OCI-LY7 (cell line): Measurements from ENCODE around the gene NOD2. TPM values are rescaled to one million over a fixed set of nuclear protein-coding genes. Genes with fewer than 3 reads are reported as not detected.

ENCODE experiments used
- BruUV-seq: library from RNA; stranded (reverse); fragments of 400-500 nt; replicated peaks from 2 replicates; lab custom pipeline; 2021; lab: Mats Ljungman, UMichigan
- CTCF ChIA-PET: fragments of 300-600 bp; sonication (Branson Sonifier 250); formaldehyde crosslinking; loops from one replicate; lab custom pipeline; 2022; ENCODE audit warnings: antibody characterized with exemption; ENCODE audit not compliant: unreplicated experiment; lab: Charles Lee
- POLR2A ChIA-PET: fragments of 300-600 bp; sonication (Branson Sonifier 250); formaldehyde crosslinking; loops from one replicate; lab custom pipeline; 2022; ENCODE audit warnings: antibody characterized with exemption; lab: Charles Lee
- DNase-seq: peaks from one replicate; pipeline ENCODE4 v3.0.0-alpha.2; 2015; ENCODE audit warnings: low spot score
- H2AFZ ChIP-seq: fragments of 200-600 bp; sonication (generic), shearing (Covaris generic); 2 replicates; pipeline ENCODE4 v1.6.1; 2014; ENCODE audit warnings: mild to moderate bottlenecking, antibody characterized with exemption, low read length, moderate library complexity
- H3K27ac ChIP-seq: fragments of 200-600 bp; sonication (generic); 2 replicates; pipeline ENCODE4 v1.5.1; 2014; ENCODE audit warnings: mixed run types, low read depth, mild to moderate bottlenecking, moderate library complexity, low read length, inconsistent platforms; ENCODE audit not compliant: poor library complexity, severe bottlenecking
- H3K36me3 ChIP-seq: fragments of 200-600 bp; sonication (generic); 2 replicates; pipeline ENCODE4 v1.6.1; 2014; ENCODE audit warnings: mild to moderate bottlenecking, antibody characterized with exemption, low read length, moderate library complexity, mixed read lengths; ENCODE audit not compliant: insufficient read depth
- H3K4me1 ChIP-seq: fragments of 200-600 bp; sonication (generic); 2 replicates; pipeline ENCODE4 v1.5.1; 2014; ENCODE audit warnings: mild to moderate bottlenecking, low read length; ENCODE audit not compliant: insufficient read depth, poor library complexity, severe bottlenecking
- H3K4me2 ChIP-seq: fragments of 200-600 bp; sonication (generic); 2 replicates; pipeline ENCODE4 v1.6.1; 2014; ENCODE audit warnings: mild to moderate bottlenecking, low read length
- H3K4me3 ChIP-seq: fragments of 200-600 bp; sonication (generic); 2 replicates; pipeline ENCODE4 v1.5.1; 2014; ENCODE audit warnings: mild to moderate bottlenecking, low read depth, low read length; ENCODE audit not compliant: poor library complexity, severe bottlenecking
- H3K79me2 ChIP-seq: fragments of 200-600 bp; sonication (generic); 2 replicates; pipeline ENCODE4 v1.6.1; 2016; ENCODE audit warnings: low read depth, mild to moderate bottlenecking, low read length, moderate library complexity, mixed read lengths; ENCODE audit not compliant: insufficient read depth
- H3K9me2 ChIP-seq: fragments of 200-600 bp; sonication (generic); 2 replicates; pipeline ENCODE4 v1.6.1; 2016; ENCODE audit warnings: mild to moderate bottlenecking, low read length, mixed read lengths; ENCODE audit not compliant: insufficient read depth
- H3K9me3 ChIP-seq: fragments of 200-600 bp; sonication (generic); 2 replicates; pipeline ENCODE4 v1.6.1; 2014; ENCODE audit warnings: mild to moderate bottlenecking, mixed run types, low read length, mixed read lengths
- H4K20me1 ChIP-seq: fragments of 200-600 bp; sonication (generic); 2 replicates; pipeline ENCODE4 v1.6.1; 2014; ENCODE audit warnings: mild to moderate bottlenecking, antibody characterized with exemption, low read length, moderate library complexity, mixed read lengths; ENCODE audit not compliant: insufficient read depth
- EZH2phosphoT487 ChIP-seq: fragments of 200-600 bp; sonication (generic); IDR thresholded peaks from 2 replicates; pipeline ENCODE4 v1.6.1; 2018; ENCODE audit warnings: low read depth, borderline replicate concordance, mild to moderate bottlenecking, mixed run types, antibody characterized with exemption, low read length, moderate library complexity, mixed read lengths
- intact Hi-C: fragments of 100-400 bp; cut with micrococcal nuclease; formaldehyde crosslinking; loops from one replicate; pipeline ENCODE4 v1.10.0; 2022; ENCODE audit not compliant: unreplicated experiment
- total RNA-seq, 2 experiments: library from RNA; depleted of rRNA in 1 of 2; stranded (reverse); fragments of >200 nt in 1 of 2; shearing (Covaris generic) in 1 of 2; gene quantifications; 2 replicates each; pipeline ENCODE4 v1.2.3, GENCODE V29; 2014 to 2022
- TF ChIP-seq, protein P1 (sequence below): fragments of 200-600 bp; sonication (generic); conservative IDR thresholded peaks from 2 replicates; pipeline ENCODE4 v1.5.1; 2014; ENCODE audit warnings: mild to moderate bottlenecking, antibody characterized with exemption, low read length, moderate library complexity, mixed read lengths

NOD2 gene
- total RNA-seq, 2 experiments from 2014 or later = not detected

DNA sequence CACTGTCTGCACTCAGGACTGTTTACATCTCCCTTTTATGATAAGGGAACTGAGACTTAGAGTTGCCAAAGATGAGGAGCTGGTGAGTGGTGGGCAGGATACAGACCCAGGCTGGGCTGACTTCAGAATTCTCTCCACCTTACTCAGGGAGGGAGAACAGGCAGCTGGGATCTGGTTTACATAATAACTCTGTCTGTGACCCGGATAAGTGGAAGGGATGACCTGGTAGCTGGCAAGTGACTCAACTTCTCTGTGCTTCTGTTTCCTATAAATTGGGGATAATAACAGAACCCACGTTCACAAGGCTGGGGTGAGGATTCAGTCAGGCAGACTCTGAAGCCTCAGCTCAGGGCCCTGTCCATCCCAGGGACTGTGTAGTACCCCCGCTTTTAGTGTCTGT lies 14.9 kb upstream of the NOD2 start:
- Histone ChIP-seq H3K9me3 (no peaks in the 10 kb centered on the region), H3K4me1 (peaks cover 11% of the 10 kb centered on the region), H3K9me2 (no peaks in the 10 kb centered on the region), H4K20me1 (no peaks in the 10 kb centered on the region), H3K4me2 (no peak overlapping the region), H3K79me2 (no peaks in the 10 kb centered on the region), H3K27ac (no peak overlapping the region), H3K36me3 (no peaks in the 10 kb centered on the region), H3K4me3 (no peak overlapping the region), H2AFZ (no peak overlapping the region)
- TF ChIP-seq, protein P1, sequence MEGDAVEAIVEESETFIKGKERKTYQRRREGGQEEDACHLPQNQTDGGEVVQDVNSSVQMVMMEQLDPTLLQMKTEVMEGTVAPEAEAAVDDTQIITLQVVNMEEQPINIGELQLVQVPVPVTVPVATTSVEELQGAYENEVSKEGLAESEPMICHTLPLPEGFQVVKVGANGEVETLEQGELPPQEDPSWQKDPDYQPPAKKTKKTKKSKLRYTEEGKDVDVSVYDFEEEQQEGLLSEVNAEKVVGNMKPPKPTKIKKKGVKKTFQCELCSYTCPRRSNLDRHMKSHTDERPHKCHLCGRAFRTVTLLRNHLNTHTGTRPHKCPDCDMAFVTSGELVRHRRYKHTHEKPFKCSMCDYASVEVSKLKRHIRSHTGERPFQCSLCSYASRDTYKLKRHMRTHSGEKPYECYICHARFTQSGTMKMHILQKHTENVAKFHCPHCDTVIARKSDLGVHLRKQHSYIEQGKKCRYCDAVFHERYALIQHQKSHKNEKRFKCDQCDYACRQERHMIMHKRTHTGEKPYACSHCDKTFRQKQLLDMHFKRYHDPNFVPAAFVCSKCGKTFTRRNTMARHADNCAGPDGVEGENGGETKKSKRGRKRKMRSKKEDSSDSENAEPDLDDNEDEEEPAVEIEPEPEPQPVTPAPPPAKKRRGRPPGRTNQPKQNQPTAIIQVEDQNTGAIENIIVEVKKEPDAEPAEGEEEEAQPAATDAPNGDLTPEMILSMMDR = no peak
- TF ChIP-seq EZH2phosphoT487 = no peak
- intact Hi-C loops = no loop called here
- ChIA-PET CTCF (no interaction called here), POLR2A (interaction anchor here (1.1 to 1.2 kb wide), 2 partner anchors 16 to 63 kb away, joined by 3 to 4 read pairs; no protein-coding TSS in a partner anchor)
- BruUV-seq = no TSS peak
- no peak for DNase-seq

DNA sequence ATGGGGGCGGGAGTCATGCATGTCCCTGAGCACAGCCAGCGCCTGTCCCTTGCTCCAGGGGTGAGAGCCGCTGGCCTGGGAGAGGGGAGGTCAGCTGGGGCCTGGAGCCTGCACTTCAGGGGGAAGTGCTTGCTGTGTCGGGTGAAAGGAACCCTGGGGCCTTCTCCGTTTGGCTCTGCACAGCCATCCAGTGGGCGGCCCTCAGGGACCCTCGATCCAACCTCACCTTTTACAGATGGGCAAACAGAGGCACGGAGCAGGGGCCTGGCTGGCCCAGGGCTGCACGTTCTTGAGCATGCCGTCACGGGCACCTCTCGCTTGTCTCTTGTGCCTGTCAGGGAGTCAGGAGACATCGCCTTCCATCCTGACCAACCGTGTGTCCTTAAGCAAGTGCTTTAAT lies 14.1 kb upstream of the NOD2 start:
- CTCF ChIA-PET = no interaction called here

More for the DNA sequence above, 14.1 kb upstream of the NOD2 start:
- Histone ChIP-seq H3K4me1 (peaks cover 18% of the 10 kb centered on the region), H4K20me1 (no peaks in the 10 kb centered on the region), H3K27ac (no peak overlapping the region), H2AFZ (no peak overlapping the region), H3K9me2 (no peaks in the 10 kb centered on the region), H3K9me3 (no peaks in the 10 kb centered on the region), H3K4me3 (no peak overlapping the region), H3K36me3 (no peaks in the 10 kb centered on the region), H3K4me2 (no peak overlapping the region), H3K79me2 (no peaks in the 10 kb centered on the region)
- TF ChIP-seq, protein P1 = no peak
- TF ChIP-seq EZH2phosphoT487 = no peak
- POLR2A ChIA-PET = interaction anchor here (1.1 kb wide), 1 partner anchor 62 kb away, joined by 3 read pairs; no protein-coding TSS in a partner anchor
- intact Hi-C loops = no loop called here
- DNase-seq = no peak
- BruUV-seq = no TSS peak
